ENCODE results near the gene GARIN5B. TPM values are rescaled to one million over a fixed set of nuclear protein-coding genes. Genes with fewer than 3 reads are reported as not detected.

Gene GARIN5B
- total RNA-seq, 1 donor from 2014 or later = not detected

DNA sequence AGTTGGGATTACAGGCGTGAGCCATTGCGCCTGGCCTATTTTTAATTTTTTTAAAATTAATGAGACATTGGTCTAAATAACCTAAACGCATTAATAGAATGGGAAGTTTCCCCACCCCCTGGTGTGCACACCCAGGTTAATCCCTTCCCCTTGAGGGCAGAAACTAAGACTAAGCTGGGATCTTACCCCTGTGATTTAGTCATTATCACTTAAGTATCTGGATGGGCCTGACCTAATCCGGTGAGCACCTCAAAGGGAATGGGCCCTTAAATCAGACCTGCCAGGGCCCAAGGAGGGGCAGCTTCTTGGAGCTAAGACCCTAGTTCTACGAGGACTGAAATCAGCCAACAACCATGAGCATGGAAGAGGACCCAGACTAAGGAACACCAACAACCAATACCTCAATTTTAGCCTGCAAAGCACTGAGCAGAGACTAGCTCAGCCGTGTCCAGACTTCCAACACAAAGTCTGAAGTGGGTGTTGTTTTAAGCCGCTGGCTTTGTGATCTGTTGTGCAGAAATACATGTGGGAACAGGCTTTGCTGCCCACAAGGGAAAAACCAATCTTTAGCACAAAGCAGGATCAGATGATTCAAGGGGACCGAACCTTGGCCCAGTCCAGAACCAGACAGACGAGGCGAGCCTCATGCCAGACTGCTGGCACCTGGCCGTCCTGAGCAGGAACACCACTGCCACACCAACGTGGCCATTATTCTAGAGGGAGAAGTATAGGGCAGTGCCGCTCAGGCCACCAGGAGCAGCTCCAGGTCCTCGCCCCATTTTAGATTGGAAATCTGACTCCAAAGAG is 37.4 kb upstream of the GARIN5B start:
- Mint-ChIP-seq H3K9me3 (ENCODE audit: unreplicated experiment) (no peaks in the 10 kb centered on the region), H3K27me3 (ENCODE audit: unreplicated experiment) (peaks cover 6% of the 10 kb centered on the region), H3K36me3 (ENCODE audit: low read depth, unreplicated experiment) (peaks cover 20% of the 10 kb centered on the region), H3K4me3 (ENCODE audit: unreplicated experiment) (no peak overlapping the region), H3K27ac (ENCODE audit: unreplicated experiment) (no peak overlapping the region), H3K4me1 (ENCODE audit: unreplicated experiment) (peaks cover 1% of the 10 kb centered on the region)
- TF ChIP-seq, protein P1, sequence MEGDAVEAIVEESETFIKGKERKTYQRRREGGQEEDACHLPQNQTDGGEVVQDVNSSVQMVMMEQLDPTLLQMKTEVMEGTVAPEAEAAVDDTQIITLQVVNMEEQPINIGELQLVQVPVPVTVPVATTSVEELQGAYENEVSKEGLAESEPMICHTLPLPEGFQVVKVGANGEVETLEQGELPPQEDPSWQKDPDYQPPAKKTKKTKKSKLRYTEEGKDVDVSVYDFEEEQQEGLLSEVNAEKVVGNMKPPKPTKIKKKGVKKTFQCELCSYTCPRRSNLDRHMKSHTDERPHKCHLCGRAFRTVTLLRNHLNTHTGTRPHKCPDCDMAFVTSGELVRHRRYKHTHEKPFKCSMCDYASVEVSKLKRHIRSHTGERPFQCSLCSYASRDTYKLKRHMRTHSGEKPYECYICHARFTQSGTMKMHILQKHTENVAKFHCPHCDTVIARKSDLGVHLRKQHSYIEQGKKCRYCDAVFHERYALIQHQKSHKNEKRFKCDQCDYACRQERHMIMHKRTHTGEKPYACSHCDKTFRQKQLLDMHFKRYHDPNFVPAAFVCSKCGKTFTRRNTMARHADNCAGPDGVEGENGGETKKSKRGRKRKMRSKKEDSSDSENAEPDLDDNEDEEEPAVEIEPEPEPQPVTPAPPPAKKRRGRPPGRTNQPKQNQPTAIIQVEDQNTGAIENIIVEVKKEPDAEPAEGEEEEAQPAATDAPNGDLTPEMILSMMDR (IDR thresholded peaks at IDR 0.05; ENCODE audit: unreplicated experiment) = no peak
- DNase-seq (ENCODE audit: low spot score) = no peak

DNA sequence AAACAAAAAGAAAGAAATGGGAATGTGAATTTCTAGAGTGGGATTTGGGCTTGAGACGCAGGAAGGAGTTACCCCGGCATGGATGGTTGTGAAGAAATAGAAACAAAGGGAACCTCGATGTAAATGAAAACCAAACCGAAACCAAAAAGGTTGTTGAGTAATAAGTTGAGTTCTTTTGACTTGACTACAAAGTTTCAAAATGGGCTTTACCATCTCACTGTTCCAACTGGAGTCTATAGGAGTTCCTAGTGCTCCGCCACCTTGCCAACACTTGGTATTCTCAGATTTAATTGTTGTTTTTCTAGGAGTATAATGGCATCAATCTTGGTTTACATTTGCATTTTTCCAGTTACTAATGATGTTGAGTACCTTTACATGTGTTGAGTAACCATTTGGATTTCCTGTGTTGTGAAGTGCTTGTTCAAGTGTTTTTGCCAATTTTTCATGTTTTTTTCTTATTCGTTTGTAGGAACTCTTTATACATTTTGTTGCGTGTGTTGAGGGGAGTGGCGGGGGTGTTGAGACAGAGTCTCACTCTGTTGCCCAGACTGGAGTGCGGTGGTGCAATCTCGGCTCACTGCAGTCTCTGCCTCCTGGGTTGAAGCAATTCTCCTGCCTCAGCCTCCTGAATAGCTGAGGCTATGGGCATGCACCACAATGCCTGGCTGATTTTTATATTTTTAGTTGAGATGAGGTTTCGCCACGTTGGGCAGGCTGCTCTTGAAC is 35.3 kb upstream of the GARIN5B start:
- Mint-ChIP-seq H3K27ac (ENCODE audit: unreplicated experiment) (no peak overlapping the region), H3K27me3 (ENCODE audit: unreplicated experiment) (peaks cover 6% of the 10 kb centered on the region), H3K4me1 (ENCODE audit: unreplicated experiment) (no peaks in the 10 kb centered on the region), H3K4me3 (ENCODE audit: unreplicated experiment) (no peak overlapping the region), H3K9me3 (ENCODE audit: unreplicated experiment) (no peaks in the 10 kb centered on the region), H3K36me3 (ENCODE audit: low read depth, unreplicated experiment) (peaks cover 19% of the 10 kb centered on the region)
- TF ChIP-seq, protein P1 (IDR thresholded peaks at IDR 0.05; ENCODE audit: unreplicated experiment) = no peak
- no peak for DNase-seq (ENCODE audit: low spot score)

DNA sequence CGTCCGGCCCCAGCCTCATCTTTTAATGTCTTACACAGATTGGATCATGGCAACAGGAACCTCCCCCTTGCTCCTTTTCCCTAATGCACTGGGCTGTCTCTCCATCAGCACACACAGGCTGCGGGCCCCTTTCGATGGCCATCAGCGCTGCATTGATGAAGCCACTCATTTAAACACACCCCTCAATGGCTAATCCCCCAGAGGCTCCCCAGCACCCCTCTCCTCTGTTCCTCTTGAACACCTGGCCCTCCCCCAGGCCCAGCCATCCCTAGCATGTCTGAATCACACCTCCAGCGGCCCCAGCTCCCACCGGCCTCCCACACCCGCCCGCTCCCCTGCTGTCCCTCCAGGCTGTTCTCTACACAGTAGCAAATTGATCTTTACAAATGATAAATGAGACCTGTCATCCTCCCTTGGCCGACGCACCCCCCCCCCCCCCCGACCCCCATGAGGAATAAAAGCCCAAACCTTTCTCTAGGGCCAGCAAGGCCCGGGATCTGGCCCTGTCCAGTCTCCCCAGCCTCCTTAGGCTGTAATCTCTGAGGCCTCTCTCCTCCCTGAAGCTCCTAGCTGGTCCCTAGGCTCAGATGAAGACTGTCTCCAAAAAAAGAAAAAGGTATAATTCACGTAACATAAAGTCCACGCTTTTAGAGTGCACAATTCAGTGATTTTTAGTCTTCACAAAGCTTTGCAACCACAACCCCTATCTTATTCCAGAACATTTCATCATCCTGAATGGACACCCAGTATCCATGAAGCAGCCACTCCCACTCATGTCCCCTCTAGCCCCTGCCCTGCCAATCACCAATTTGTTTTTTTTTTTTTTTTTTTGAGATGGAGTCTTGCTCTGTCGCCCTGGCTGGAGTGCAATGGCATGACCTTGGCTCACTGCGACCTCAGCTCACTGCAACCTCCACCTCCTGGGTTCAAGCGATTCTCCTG is 30.0 kb upstream of the GARIN5B start:
- Mint-ChIP-seq H3K27ac (ENCODE audit: unreplicated experiment) (peak overlapping the region; percentile 13), H3K27me3 (ENCODE audit: unreplicated experiment) (peaks cover 8% of the 10 kb centered on the region), H3K4me3 (ENCODE audit: unreplicated experiment) (peak overlapping the region; percentile 7), H3K9me3 (ENCODE audit: unreplicated experiment) (no peaks in the 10 kb centered on the region), H3K4me1 (ENCODE audit: unreplicated experiment) (peaks cover 5% of the 10 kb centered on the region), H3K36me3 (ENCODE audit: low read depth, unreplicated experiment) (peaks cover 10% of the 10 kb centered on the region)
- no peak for DNase-seq (ENCODE audit: low spot score)
- TF ChIP-seq, protein P1 (IDR thresholded peaks at IDR 0.05; ENCODE audit: unreplicated experiment) = no peak

DNA sequence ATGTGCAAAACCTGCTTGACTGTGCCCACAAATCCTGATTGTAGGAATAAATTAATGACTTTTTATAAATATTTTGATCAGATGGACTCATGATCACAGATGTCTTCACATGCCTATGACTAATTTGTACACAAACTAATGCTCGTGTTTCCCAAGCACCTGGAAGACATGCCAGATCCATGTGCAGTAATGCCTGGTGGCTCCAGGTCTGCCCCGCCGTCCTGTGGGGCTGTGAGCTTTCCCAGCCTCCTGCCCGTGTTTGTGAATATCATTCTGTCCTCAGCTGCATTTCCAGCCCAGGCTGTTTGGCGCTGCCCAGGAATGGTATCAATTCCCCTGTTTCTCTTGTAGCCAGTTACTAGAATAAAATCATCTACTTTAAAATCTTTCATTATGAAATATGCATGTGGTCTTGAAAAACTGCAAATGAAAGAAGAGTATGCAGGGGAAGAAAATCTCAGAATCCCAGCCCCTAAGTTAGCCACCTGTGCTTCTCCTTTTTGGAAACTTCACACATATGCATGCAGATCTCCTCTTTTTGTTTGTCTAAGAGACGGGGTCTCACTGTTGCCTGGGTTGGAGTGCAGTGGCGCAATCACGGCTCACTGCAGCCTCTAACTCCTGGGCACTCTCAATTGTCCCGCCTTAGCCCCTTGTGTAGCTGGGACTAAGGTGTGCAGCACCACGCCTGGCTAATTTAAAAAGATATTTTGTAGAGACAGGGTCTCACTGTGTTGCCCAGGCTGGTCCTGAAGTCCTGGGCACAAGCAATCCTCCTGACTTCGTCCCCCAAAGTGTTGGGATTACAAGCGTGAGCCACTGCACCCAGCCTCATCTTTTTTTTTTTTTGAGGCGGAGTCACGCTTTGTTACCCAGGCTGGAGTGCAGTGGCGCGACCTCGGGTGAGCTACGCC is 28.9 kb upstream of the GARIN5B start:
- peaks cover 7% of the 10 kb centered on the region for H3K4me1 Mint-ChIP-seq (ENCODE audit: unreplicated experiment)
- TF ChIP-seq, protein P1 (IDR thresholded peaks at IDR 0.05; ENCODE audit: unreplicated experiment) = no peak
- no peak for DNase-seq (ENCODE audit: low spot score)
- no peak overlapping the region for H3K27ac Mint-ChIP-seq (ENCODE audit: unreplicated experiment)
- H3K27me3 Mint-ChIP-seq (ENCODE audit: unreplicated experiment) = peaks cover 14% of the 10 kb centered on the region
- no peaks in the 10 kb centered on the region for H3K9me3 Mint-ChIP-seq (ENCODE audit: unreplicated experiment)
- no peak overlapping the region for H3K4me3 Mint-ChIP-seq (ENCODE audit: unreplicated experiment)
- H3K36me3 Mint-ChIP-seq (ENCODE audit: low read depth, unreplicated experiment) = peaks cover 10% of the 10 kb centered on the region
